Choroid plexus epithelial cell (primary cell): ENCODE results near the gene TRMT1.

Experiments used
- DNase-seq: peaks from one replicate; pipeline ENCODE4 v3.0.0-alpha.2; 2010; ENCODE audit warnings: low read depth
- H3K4me3 ChIP-seq: 2 replicates; pipeline ENCODE4 v1.5.1; 2011; ENCODE audit warnings: low read depth, mild to moderate bottlenecking, control low read depth, low read length, moderate library complexity
- TF ChIP-seq, protein P1 (sequence below): conservative IDR thresholded peaks from 2 replicates; pipeline ENCODE4 v1.5.1; 2011; ENCODE audit warnings: low read depth, mild to moderate bottlenecking, control low read depth, inconsistent platforms, low read length, moderate library complexity

The TRMT1 gene

DNA sequence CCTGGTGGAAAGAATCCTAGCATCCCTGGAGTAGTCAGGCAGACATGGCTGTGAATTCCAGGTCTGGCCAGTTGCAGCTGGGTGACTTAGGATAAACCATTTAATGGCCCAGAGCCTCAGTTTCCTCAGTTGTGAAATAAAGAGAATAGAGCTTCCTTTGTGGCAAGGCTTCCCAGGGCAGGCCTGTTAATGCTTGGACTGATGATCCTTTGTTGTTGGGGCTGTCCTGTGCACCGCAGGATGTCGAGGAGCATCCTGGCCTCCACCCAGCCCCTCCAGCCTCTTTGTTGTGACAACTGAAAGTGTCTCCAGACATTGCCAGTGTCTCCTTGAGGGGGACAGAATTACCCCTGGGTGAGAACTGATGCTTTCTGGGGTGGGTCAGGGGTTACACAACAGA is 30.2 kb downstream of the TRMT1 start:
- no peak for DNase-seq
- H3K4me3 ChIP-seq: no peak overlapping the region
- TF ChIP-seq, protein P1, sequence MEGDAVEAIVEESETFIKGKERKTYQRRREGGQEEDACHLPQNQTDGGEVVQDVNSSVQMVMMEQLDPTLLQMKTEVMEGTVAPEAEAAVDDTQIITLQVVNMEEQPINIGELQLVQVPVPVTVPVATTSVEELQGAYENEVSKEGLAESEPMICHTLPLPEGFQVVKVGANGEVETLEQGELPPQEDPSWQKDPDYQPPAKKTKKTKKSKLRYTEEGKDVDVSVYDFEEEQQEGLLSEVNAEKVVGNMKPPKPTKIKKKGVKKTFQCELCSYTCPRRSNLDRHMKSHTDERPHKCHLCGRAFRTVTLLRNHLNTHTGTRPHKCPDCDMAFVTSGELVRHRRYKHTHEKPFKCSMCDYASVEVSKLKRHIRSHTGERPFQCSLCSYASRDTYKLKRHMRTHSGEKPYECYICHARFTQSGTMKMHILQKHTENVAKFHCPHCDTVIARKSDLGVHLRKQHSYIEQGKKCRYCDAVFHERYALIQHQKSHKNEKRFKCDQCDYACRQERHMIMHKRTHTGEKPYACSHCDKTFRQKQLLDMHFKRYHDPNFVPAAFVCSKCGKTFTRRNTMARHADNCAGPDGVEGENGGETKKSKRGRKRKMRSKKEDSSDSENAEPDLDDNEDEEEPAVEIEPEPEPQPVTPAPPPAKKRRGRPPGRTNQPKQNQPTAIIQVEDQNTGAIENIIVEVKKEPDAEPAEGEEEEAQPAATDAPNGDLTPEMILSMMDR: no peak

DNA sequence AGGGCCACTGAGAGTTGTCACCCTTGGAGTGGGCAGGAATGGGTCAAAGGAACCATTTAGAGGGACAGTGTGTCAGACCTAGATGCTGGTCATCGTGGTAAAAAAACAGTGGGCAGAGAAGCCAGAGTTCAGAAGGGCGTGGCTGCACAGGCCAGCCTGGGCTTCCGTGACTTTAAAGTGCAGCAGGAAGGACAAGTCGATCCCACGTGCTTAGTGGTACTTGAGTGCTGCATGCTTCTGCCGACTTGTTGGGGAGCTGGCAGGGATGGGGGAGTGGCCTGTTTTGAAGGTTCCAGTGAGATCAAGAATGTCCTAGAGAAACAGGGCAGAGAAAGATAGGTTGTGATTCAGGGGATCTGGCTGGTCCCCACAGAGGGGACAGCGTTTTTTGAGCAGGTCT is 30.9 kb downstream of the TRMT1 start:
- no peak for DNase-seq
- no peak overlapping the region for H3K4me3 ChIP-seq
- TF ChIP-seq, protein P1: no peak

DNA sequence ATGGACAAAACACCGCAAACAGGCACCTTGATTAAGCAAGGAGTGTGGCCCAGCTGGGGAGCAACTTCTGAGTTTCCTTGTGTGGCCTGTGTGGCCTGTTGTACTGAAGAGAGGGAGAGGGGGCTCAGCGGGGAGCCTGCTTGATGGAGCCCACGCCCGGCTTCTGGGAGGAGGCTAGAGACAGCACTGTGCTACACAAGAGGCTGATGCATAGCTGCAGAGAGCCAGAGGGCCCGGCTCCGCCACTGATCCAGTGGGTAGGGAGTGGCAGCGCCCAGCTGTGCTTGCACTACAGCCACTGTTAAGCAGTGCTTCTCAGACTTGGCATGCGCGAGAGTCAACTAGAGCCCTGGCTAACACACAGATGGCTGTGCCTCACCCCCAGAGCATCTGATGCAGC is 32.9 kb downstream of the TRMT1 start:
- H3K4me3 ChIP-seq: no peak overlapping the region
- DNase-seq: peak; percentile 70
- TF ChIP-seq, protein P1: no peak

DNA sequence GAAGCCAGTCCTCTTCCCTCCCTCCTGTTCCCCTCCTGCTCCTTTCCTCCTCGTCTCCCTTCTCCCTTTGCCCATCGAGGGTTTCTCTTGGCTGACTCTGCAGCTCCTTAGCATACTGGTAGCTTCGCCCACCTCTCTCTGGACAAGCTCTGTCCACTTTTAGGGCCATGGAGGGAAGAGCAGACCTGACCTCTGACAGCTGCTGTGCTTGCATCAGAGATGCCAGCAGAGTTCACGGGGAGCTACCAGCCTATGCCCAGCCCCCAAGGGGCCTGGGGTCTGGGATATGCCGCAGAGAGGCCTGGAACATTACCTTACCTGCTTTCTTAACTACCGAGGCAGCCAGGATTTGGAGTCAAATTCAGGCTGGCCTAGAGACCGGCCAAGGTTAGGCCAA is 33.5 kb downstream of the TRMT1 start:
- DNase-seq: no peak
- TF ChIP-seq, protein P1: no peak

DNA sequence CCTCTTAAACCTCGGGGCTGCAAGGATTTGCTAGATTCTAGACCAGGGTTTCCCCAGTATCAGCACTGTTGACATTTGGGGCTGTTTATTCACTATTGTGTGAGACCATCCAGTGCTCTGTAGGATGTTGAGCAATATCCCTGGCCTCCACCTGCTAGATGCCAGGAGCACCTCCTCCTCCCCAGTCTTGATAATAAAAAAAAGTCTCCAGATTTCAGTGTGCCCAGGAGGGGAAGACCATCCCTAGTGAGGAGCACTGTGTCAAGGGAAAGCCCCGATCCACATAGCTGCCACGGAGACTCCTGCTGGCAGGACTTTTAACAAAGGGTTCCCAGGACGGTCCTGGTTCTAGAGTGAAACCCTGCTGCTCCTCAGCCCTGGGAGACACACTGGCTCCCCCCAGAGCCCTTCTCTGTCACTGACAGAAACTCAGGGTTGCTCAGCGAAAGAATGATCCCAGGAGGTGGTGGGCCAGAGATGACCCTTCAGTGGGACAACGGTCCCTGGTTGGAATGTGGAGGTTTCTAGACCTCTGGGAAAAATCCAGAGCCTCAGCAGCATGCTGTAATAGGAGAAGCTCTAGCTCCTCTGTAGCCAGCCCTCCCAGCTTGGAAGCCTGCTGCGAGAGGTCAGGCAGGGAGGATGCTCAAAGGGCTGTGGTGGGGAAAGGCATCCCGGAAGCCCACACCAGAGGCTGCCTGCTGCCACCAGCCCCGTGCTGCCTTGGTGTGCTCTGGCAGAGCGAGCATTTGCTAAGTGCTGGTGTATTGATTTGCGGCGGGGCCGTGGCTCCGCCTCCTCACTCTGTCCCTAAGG is 34.1 kb downstream of the TRMT1 start:
- H3K4me3 ChIP-seq: no peak overlapping the region
- TF ChIP-seq, protein P1: peak; percentile 60
- peak; percentile 94 for DNase-seq

More for the DNA sequence above, 33.5 kb downstream of the TRMT1 start:
- H3K4me3 ChIP-seq: no peak overlapping the region

DNA sequence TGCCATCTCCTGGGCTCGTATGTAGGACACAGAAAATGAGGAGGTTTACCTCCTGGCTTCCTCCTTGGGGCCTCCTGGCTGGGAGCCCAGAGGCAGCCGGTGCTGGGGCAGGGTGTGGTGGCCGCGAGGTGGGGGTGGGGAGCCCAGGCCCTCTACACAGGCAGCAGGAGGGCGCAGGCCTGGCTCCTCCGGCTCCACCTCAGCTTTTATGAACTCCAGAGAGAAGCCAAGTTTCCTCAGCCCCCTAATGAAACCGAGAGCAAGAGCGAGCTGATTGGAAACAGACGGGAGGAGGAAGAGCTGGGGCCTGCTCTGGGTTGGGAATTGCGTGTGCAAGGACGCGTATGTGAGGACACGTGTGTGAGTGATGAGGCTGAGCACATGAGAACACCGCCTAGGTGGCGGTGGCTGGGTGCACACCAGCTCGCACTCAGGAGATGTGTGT is 37.0 kb downstream of the TRMT1 start:
- peak; percentile 53 for DNase-seq
- H3K4me3 ChIP-seq: no peak overlapping the region
- TF ChIP-seq, protein P1: no peak

DNA sequence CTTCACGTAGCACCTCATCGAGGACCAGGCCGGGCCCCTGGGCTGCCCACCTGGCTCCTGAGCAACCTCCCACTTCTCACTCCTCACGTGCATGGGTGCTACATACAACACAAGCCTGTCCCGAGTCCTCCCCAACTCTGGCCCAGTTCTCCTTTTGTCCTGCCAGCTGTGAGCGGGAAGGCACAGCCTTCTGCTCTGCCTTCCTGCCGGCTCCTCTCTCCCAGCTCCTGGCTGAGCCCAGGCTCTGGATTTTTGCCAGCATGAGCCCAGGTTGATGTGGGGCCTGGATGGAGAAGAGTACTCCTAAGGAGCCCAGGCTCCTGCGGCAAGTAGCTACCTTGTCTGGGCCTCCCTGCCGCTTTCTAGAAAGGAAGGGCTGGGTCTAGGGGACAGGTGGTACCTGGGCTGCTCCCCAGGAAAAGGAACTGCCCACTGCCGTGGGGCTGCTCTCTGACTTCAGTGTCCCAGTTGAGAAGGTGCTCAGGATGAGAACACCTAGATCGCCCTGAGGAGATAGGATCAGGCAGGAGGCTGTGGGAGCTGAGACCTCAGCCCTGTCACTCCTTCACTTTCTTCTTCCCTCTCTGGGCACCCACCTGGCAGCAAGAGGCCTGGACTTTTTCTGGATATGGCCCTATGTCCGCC is 37.5 kb downstream of the TRMT1 start:
- TF ChIP-seq, protein P1: no peak
- DNase-seq: no peak
- H3K4me3 ChIP-seq: no peak overlapping the region
